GM18870 (cell line): ENCODE results near the gene PBRM1.
"Not testable (repeated sequence)": the region's sequence is repeated elsewhere in the genome, so short reads cannot be mapped to it uniquely, and the experiment has no call there.

Experiments used
- ATAC-seq: cut with Tn5 transposase; IDR thresholded peaks from one replicate; pipeline ENCODE4 v1.9.1; 2021; ENCODE audit warnings: moderate library complexity; ENCODE audit not compliant: unreplicated experiment

PBRM1 gene

DNA sequence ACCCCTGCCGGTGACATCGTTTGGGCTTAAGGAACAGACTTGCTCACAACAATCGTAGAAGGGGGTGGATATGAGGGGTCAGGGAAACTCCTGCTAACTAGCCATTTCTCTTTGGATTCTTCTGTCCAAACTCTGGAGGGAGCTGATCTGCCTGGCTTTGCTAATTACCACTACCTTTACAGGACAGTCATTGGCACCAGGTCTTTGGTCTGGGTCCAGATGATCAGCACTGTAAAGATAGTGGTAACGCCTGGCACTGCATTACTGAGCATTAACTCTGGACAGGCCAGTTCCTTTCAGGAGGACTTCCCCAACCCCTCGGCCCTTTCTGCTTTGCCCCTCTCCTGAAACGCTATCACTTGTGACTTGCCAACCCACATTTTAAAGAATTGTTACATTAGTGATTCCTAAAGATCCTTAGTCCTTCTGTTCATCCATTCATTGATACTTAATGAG lies 148.5 kb downstream of the PBRM1 start:
- no peak for ATAC-seq

DNA sequence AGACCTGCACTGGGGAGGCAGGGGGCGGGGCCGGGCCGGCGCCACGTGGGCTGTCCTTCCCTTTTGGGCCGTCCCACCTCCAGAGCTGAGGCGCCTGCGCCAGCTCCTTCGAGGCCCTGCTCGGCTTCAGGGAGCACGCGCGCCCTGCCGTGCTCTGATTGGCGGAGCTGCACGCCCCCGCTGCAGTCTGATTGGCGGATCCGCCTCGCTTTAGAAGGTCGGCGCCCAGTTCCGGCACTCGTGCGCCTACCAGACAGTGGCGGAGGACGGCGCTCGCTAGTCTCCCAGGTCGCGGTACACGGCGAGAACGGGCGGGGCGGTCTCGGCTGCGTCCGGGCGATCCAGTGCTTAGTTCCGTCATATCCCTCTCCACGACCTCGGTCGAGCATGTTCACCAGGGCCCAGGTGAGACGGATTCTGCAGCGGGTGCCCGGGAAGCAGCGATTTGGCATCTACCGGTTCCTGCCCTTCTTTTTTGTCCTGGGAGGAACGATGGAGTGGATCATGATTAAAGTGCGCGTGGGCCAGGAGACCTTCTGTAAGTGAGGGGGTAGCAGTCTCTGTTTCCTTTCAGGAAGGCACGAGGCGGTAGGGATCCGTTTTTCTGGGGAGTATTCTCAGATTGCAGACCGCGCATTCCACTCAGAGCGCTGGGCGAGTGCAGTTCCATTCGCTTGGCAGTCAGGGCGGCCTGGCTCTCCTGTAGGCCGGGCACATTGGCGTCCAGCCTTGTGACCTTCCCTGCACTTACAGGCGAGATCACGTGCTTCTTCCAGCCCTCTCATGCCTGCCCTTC lies 149.1 kb downstream of the PBRM1 start, which contains the start of gene UQCC5:
TSS of gene UQCC5 (plus strand) at position 237 of the 796 bp plus-strand sequence. CDS start at position 388, 151 bp downstream.
- ATAC-seq, result peak; percentile 88

DNA sequence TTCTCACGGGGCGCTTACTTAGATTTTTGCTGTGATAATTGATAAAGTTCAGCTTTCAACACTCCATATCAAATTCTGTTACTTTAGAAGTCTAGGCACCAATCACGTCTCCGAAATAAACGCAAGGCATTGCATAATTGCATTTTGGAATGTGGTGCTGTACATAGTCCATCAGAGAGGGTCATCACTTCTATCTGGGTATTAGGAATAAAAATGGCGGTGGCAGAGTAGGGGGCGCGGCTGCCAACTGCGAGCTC lies 149.7 kb downstream of the PBRM1 start:
- no peak for ATAC-seq

DNA sequence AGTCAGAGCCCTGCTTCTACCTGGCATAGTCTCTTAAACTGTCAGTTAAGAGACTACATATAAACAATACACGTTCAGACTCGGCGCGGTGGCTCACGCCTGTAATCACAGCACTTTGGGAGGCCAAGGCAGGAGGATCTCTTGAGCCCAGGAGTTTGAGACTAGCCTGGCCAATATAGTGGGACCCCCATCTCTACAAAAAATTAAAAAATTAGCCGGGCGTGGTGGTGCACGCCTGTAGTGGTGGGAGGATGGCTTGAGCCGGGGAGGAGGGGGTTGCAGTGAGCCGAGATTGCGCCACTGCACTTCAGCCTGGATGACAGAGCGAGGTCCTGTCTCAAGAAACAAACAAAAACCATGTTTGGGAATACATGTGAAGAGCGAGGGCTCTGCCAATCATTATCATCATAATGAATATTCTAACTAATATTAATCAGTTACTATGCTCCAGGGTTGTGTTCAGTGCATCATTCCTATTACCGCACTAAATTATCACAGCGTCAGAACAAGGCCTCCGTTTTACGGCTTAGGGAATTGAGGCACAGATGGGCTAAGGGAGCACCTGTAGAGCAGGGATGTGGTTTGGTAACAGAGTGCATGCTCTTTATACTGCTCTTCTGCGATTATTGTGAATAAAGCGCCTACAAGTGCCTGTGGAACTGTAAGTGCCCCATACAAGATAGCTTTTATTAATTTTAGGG lies 150.2 kb downstream of the PBRM1 start:
- ATAC-seq, result no peak

DNA sequence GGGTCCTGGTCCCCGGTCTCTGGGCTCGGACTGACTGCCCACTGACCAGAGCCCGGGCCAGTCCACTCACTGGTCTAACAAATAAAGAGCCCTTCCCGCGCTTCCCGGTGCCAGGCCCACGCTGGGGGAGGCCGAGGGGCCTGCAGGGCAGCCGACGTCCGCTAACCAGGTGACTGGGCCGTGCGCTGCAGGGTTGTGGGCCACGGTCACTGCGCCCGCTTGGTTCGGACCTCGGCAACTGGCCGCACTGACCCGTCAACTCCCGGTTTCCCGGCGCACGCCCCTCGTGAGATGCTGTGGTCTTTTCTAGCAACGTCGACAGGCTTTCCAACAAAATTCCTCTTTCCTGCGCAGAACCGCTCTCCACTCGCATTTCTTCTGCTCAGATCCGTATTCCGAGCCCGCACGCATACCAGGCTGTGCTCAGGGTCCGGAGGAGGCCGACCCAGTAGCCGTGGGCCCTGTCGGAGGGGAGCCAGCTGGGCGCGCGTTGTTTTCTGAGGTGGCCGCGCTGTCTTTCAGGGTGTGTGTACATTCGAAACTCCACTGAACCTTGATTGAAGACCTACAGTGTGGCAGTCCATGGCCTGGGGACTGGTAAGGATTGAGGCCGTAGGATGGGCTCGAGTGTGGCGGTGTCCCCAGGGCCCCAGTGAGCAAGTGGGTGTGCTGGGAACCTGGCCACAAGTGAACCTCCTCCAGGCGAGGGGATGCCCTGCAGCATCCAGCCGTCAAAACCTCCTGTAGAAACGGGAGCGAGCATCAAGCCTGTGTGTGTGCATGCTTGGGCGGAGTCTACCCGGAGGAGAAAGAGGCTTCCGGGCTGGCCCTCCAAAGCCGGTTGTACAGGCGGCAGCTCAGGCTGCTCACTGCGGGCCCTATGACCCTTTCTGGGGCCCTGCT lies 151.2 kb downstream of the PBRM1 start:
- ATAC-seq, result no peak

GRCh38 chr3:52533623-52534280 lies 152.0 kb downstream of the PBRM1 start, which contains the start of gene NT5DC2:
Gene NT5DC2 (minus strand): TSS chr3:52533857. CDS start chr3:52533737, 120 bp downstream.
- no peak for ATAC-seq

GRCh38 chr3:52532838-52533622 lies 152.7 kb downstream of the PBRM1 start:
- no peak for ATAC-seq

- no peak for ATAC-seq
Observed at GRCh38 chr3:52532517-52532837, 153.2 kb downstream of the PBRM1 start.

GRCh38 chr3:52531860-52532516 lies 153.7 kb downstream of the PBRM1 start:
- ATAC-seq, result no peak

DNA sequence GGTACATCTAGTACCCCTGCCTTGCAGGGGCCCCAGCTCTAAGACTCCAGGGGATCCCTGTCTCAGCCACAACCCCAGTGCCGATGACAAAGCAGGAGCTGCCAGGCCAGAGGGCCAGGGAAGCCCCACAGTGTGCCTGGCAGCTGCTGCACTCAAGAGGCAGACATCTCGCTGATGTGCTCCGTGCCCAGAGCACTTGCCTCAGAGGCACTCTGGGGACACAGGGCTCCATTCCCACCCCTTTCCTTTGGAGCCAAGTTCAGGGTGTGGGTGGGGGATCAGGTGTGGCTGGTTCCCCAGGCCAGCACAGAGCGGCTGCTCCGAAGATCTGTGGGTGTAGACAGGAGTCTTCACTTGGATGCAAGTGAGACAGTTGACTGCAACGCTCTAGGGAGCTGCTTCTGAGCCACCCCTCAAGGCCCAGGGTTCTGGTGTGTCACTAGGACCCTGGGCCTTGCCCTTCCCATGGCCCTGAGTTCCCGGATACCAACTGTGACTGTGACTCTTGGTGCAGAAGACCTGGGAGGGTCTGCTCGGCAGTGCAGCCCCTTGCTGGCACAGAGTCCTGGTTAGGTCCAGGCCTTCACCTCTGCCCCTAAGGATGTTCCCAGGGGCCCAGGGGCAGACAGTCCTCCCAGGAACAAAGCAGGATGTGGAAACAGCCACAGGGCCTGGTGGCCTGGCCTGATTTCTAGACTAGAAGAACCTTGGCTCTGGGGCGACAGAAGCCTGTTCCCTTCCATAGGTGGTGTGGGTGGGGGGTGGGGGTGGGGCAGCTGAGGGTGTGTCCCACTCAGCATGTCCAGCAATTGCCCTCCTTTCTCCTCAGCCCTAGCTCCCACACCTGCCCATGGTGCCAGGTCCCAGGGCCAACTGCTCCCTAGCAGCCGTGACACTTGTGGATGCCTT lies 154.5 kb downstream of the PBRM1 start:
- ATAC-seq, result no peak

GRCh38 chr3:52529376-52530333 lies 156.1 kb downstream of the PBRM1 start:
- no peak for ATAC-seq

- ATAC-seq, result no peak
Observed at GRCh38 chr3:52528586-52529375, 156.9 kb downstream of the PBRM1 start.

GRCh38 chr3:52527732-52528585 lies 157.8 kb downstream of the PBRM1 start:
- ATAC-seq, result no peak

- no peak for ATAC-seq
Observed at GRCh38 chr3:52527039-52527731, 158.5 kb downstream of the PBRM1 start.

DNA sequence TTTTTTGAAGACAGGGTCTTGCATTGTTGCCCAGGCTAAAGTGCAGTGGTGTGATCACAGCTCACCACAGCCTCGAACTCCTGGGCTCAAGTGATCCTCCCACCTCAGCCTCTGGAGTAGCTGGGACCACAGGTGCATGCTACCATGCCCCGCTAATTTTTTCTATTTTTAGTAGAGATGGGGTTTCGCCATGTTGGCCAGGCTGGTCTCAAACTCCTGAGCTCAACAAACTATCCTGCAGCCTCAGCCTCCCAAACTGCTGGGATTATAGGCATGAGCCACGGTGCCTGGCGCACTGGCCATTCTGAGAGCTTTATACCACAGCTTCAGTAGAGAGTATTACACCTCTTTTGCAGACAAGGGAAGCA lies 159.1 kb downstream of the PBRM1 start:
- not testable (repeated sequence) for ATAC-seq
